PC-9 (cell line): ENCODE measurements around the gene CTBP2. TPM values are rescaled to one million over a fixed set of nuclear protein-coding genes. Genes with fewer than 3 reads are reported as not detected.

ENCODE experiments used
- BruUV-seq: library from RNA; stranded (reverse); fragments of 400-500 nt; replicated peaks from 2 replicates; lab custom pipeline; 2021; lab: Mats Ljungman, UMichigan
- CTCF ChIA-PET: fragments of 300-600 bp; sonication (Branson Sonifier 250); formaldehyde crosslinking; loops from one replicate; lab custom pipeline; 2022; ENCODE audit warnings: antibody characterized with exemption; lab: Charles Lee
- POLR2A ChIA-PET: fragments of 300-600 bp; sonication (Branson Sonifier 250); formaldehyde crosslinking; loops from one replicate; lab custom pipeline; 2022; ENCODE audit warnings: antibody characterized with exemption; ENCODE audit not compliant: unreplicated experiment; lab: Charles Lee
- DNase-seq, 2 experiments: peaks; one replicate each; pipeline versions ENCODE4 v3.0.0 to v3.0.0-alpha.2; 2015 to 2022; ENCODE audit warnings: mixed read lengths in 1 of 2
- H2AFZ ChIP-seq: fragments of 200-600 bp; sonication (generic); 2 replicates; pipeline ENCODE4 v1.8.1; 2017; ENCODE audit warnings: antibody characterized with exemption
- H3F3A ChIP-seq: fragments of 200-600 bp; sonication (generic); 2 replicates; pipeline ENCODE4 v1.8.1; 2017; ENCODE audit warnings: antibody characterized with exemption, mild to moderate bottlenecking, low read depth; ENCODE audit not compliant: insufficient read depth
- H3K27ac ChIP-seq: fragments of 200-600 bp; sonication (generic); 2 replicates; pipeline ENCODE4 v1.6.1; 2016; ENCODE audit warnings: mixed run types
- H3K27me3 ChIP-seq: fragments of 200-600 bp; sonication (generic); 2 replicates; pipeline ENCODE4 v1.6.1; 2016; ENCODE audit warnings: low read depth, mixed run types; ENCODE audit not compliant: insufficient read depth
- H3K36me3 ChIP-seq: fragments of 200-600 bp; sonication (generic); 2 replicates; pipeline ENCODE4 v1.6.1; 2016; ENCODE audit warnings: low read depth, mixed run types
- H3K4me1 ChIP-seq: fragments of 200-600 bp; sonication (generic); replicated peaks from 2 replicates; pipeline ENCODE4 v1.6.1; 2016; ENCODE audit warnings: mixed run types; ENCODE audit not compliant: insufficient read depth
- H3K4me2 ChIP-seq: fragments of 200-600 bp; sonication (generic); 2 replicates; pipeline ENCODE4 v1.6.1; 2017; ENCODE audit warnings: mixed run types
- H3K4me3 ChIP-seq: fragments of 200-600 bp; sonication (generic); 2 replicates; pipeline ENCODE4 v1.6.1; 2016; ENCODE audit warnings: mixed run types
- H3K79me2 ChIP-seq: fragments of 200-600 bp; sonication (generic); 2 replicates; pipeline ENCODE4 v1.6.1; 2017; ENCODE audit warnings: low read depth, mixed run types
- H3K9me2 ChIP-seq: fragments of 200-600 bp; sonication (generic); 2 replicates; pipeline ENCODE4 v1.8.1; 2017; ENCODE audit warnings: mild to moderate bottlenecking; ENCODE audit not compliant: insufficient read depth
- H3K9me3 ChIP-seq: fragments of 200-600 bp; sonication (generic); 2 replicates; pipeline ENCODE4 v1.8.1; 2016; ENCODE audit warnings: low read depth; ENCODE audit not compliant: insufficient read depth
- H4K20me1 ChIP-seq: fragments of 200-600 bp; sonication (generic); 2 replicates; pipeline ENCODE4 v1.8.1; 2017; ENCODE audit not compliant: insufficient read depth
- CTCF ChIP-seq: fragments of 200-600 bp; sonication (generic); conservative IDR thresholded peaks from 2 replicates; pipeline ENCODE4 v1.6.1; 2017; ENCODE audit warnings: mixed run types, antibody characterized with exemption, mild to moderate bottlenecking, moderate library complexity
- EZH2 ChIP-seq: fragments of 200-600 bp; sonication (generic); IDR thresholded peaks from 2 replicates; pipeline ENCODE4 v1.8.0; 2017; ENCODE audit warnings: antibody characterized with exemption, low read depth
- intact Hi-C: fragments of 100-400 bp; cut with micrococcal nuclease; formaldehyde crosslinking; loops from one replicate; pipeline ENCODE4 v1.10.0; 2022; ENCODE audit not compliant: unreplicated experiment
- total RNA-seq: library from RNA; stranded (reverse); gene quantifications from 2 replicates; pipeline ENCODE4 v1.2.3, GENCODE V29; 2021

CTBP2 gene
- total RNA-seq, 1 experiment from 2014 or later = 60.5 TPM

DNA sequence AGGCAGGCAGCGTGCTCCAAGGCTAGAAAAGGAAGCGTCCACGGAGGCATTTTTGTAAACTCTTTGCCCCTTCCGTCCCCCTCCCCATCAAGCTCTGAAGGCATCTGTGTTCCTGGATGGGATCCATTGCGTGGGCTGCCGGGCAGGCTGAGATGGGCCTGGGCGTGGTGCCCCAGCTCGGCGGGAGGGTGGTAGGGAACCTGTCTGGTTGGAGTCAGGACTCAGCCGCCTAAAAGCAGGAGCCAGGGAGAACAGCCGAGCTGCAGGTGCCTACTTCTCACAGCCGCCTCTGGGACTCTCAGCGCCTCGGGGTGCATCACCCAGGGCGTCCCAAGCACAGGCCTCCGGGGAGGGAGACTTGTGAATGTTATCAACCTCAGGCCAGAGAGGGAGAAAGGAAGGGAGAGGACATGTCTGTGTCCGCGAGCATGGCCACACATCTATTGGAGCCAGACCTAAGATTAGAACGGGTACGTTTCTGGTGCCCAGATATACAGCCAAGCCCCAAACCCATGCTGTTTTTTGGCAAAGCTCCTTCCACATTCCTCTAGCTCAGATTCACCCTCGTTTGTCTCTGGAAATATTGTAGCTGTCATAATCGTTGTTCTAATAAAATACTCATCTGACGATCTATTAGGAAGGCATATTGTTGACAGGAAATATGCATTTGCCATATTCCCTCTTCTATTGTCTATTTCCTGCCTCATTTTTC lies 48.6 kb upstream of the CTBP2 start:
- no peaks in the 10 kb centered on the region for H3K9me2 ChIP-seq
- no peaks in the 10 kb centered on the region for H4K20me1 ChIP-seq
- no peak for DNase-seq
- intact Hi-C loops = no loop called here
- H3K4me1 ChIP-seq = no peaks in the 10 kb centered on the region
- BruUV-seq = no TSS peak
- H2AFZ ChIP-seq = no peak overlapping the region
- H3K4me3 ChIP-seq = no peak overlapping the region
- H3K27ac ChIP-seq = no peak overlapping the region
- H3K4me2 ChIP-seq = no peak overlapping the region
- POLR2A ChIA-PET = no interaction called here
- no peaks in the 10 kb centered on the region for H3K36me3 ChIP-seq
- H3K9me3 ChIP-seq = no peaks in the 10 kb centered on the region; the same call in 1 of the 2 replicates
- H3K79me2 ChIP-seq = no peaks in the 10 kb centered on the region
- no peaks in the 10 kb centered on the region for H3K27me3 ChIP-seq
- CTCF ChIA-PET = no interaction called here
- H3F3A ChIP-seq = no peaks in the 10 kb centered on the region
- no peak for TF ChIP-seq EZH2
- TF ChIP-seq CTCF = no peak

GRCh38 chr10:125206623-125207022 lies 46.3 kb upstream of the CTBP2 start:
- no peak for DNase-seq
- ChIA-PET POLR2A (no interaction called here), CTCF (no interaction called here)
- Histone ChIP-seq H3K4me1 (peaks cover 12% of the 10 kb centered on the region), H3K36me3 (no peaks in the 10 kb centered on the region), H3K9me2 (no peaks in the 10 kb centered on the region), H2AFZ (no peak overlapping the region), H3K79me2 (no peaks in the 10 kb centered on the region), H3K27me3 (no peaks in the 10 kb centered on the region), H4K20me1 (no peaks in the 10 kb centered on the region), H3K4me2 (no peak overlapping the region), H3K27ac (no peak overlapping the region), H3F3A (peaks cover 10% of the 10 kb centered on the region), H3K4me3 (no peak overlapping the region), H3K9me3 (no peaks in the 10 kb centered on the region; the same call in 1 of the 2 replicates)
- TF ChIP-seq EZH2 (no peak), CTCF (no peak)
- intact Hi-C loops = no loop called here
- no TSS peak for BruUV-seq

DNA sequence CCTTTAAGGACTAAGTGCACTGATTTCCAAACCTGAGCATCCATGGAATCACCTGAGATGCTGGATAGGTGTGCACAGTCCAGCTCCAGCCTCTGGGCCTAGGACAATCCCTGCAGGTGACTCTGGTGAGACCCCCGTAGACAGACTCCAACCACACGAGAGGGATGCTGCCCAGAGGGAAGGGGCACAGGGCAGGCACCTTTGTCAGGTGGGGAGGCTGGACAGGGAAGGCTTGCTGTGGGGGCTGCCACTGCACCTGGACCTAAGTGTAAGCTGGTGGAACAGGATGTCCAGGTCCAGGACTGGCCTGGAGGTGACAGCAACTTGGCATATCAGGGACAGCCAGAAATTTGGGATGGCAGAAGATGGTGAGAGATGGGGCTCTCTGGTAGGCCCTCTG lies 45.1 kb upstream of the CTBP2 start:
- POLR2A ChIA-PET = no interaction called here
- Histone ChIP-seq H3K9me2 (no peaks in the 10 kb centered on the region), H3K4me1 (peaks cover 23% of the 10 kb centered on the region), H3K27ac (no peak overlapping the region), H3K9me3 (no peaks in the 10 kb centered on the region), H3K36me3 (no peaks in the 10 kb centered on the region), H3K79me2 (no peaks in the 10 kb centered on the region), H4K20me1 (no peaks in the 10 kb centered on the region), H2AFZ (no peak overlapping the region), H3K4me2 (no peak overlapping the region), H3K4me3 (no peak overlapping the region), H3F3A (peaks cover 19% of the 10 kb centered on the region), H3K27me3 (no peaks in the 10 kb centered on the region)
- BruUV-seq = no TSS peak
- no peak for DNase-seq
- CTCF ChIA-PET = no interaction called here
- intact Hi-C loops = no loop called here
- TF ChIP-seq EZH2 = no peak
- no peak for TF ChIP-seq CTCF
